K562 (cell line): ENCODE data around the gene STUB1. TPM values are rescaled to one million over a fixed set of nuclear protein-coding genes. Genes with fewer than 3 reads are reported as not detected.

Source experiments
- GTF2F1 ChIP-seq: IDR thresholded peaks from 2 replicates; pipeline ENCODE4 v1.6.1; 2011; ENCODE audit warnings: low read depth, low read length, improper control_type of control experiment
- RNF2 ChIP-seq: sonication (generic); IDR thresholded peaks from 2 replicates; pipeline ENCODE4 v1.6.1; 2016
- SMC3 ChIP-seq: conservative IDR thresholded peaks from 2 replicates; pipeline ENCODE4 v1.6.1; 2011; ENCODE audit warnings: low read depth, low read length, improper control_type of control experiment; ENCODE audit not compliant: insufficient read depth
- TEAD2 ChIP-seq: fragments of 450-650 bp; IDR thresholded peaks from 2 replicates; pipeline ENCODE4 v1.6.1; 2016; ENCODE audit warnings: missing genetic modification characterization, control low read depth, missing compliant biosample characterization
- VEZF1 ChIP-seq: fragments of 200-800 bp; sonication (Bioruptor generic); IDR thresholded peaks from 2 replicates; pipeline ENCODE4 v1.6.1; 2017; ENCODE audit warnings: missing genetic modification characterization, missing compliant biosample characterization
- ZBTB40 ChIP-seq, 2 experiments: fragments of 450-650 bp in 1 of 2; sonication (generic) in 1 of 2; formaldehyde crosslinking in 1 of 2; IDR thresholded peaks; 2 replicates each; pipeline versions ENCODE4 v1.7.1 to v1.9.0; 2016 to 2022; ENCODE audit warnings: inconsistent platforms in 1 of 2, mild to moderate bottlenecking in 1 of 2, missing genetic modification reagents in 1 of 2
- ZNF165 ChIP-seq: fragments of 250-450 bp; sonication (Bioruptor Pico); IDR thresholded peaks from 2 replicates; pipeline ENCODE4 v1.4.0; 2020; ENCODE audit warnings: borderline replicate concordance
- ZNF239 ChIP-seq: fragments of 250-450 bp; sonication (Bioruptor Pico); IDR thresholded peaks from 2 replicates; pipeline ENCODE4 v1.4.0; 2020; ENCODE audit warnings: mild to moderate bottlenecking
- ZNF551 ChIP-seq: fragments of 250-450 bp; sonication (Bioruptor Pico); IDR thresholded peaks from 2 replicates; pipeline ENCODE4 v1.5.0; 2021; ENCODE audit warnings: mild to moderate bottlenecking, moderate library complexity
- polyA plus RNA-seq, 8 experiments: library from polyadenylated mRNA; depleted of rRNA in 4 of 8; stranded (reverse) in 5 of 8; unstranded in 3 of 8; fragments of >200 nt; fragmentation: Nextera tagmentation in 2 of 8; fragmentation: Illumina TruSeq in 1 of 8; extraction: Ambion mirVana in 2 of 8; extraction: Trizol in 1 of 8; gene quantifications; 2 replicates each; pipeline versions ENCODE4 v1.2.1 to v1.2.3, GENCODE V29; 2011 to 2014; ENCODE audit warnings: inconsistent platforms in 1 of 8, missing spikeins in 1 of 8
- total RNA-seq, 7 experiments: library from RNA; depleted of rRNA in 6 of 7; stranded (reverse); fragments of >200 nt in 6 of 7; fragmentation: Illumina TruSeq in 2 of 7; extraction: Trizol in 2 of 7; gene quantifications; 2 replicates each; pipeline versions ENCODE4 v1.2.1 to v1.2.3, GENCODE V29; 2011 to 2021; ENCODE audit warnings: low replicate concordance in 1 of 7
- TF ChIP-seq, protein P1 (sequence below): sonication (generic); formaldehyde crosslinking; IDR thresholded peaks from 2 replicates; pipeline ENCODE4 v1.9.0; 2022; ENCODE audit warnings: mild to moderate bottlenecking, missing genetic modification reagents
- TF ChIP-seq, protein P2 (sequence below), 2 experiments: IDR thresholded peaks in 1 of 2; conservative IDR thresholded peaks in 1 of 2; 2 replicates each; pipeline ENCODE4 v1.6.1; 2016; ENCODE audit warnings: low read depth in 2 of 2, mild to moderate bottlenecking in 1 of 2, missing compliant biosample characterization in 1 of 2, missing genetic modification characterization in 1 of 2, moderate library complexity in 1 of 2

Gene STUB1
- total and polyA plus RNA-seq, 9 of the 15 experiments (the other 6 are each of a cell fraction or from before 2014, with no cell fraction given) = 10.6 to 251 (median 152) TPM

DNA sequence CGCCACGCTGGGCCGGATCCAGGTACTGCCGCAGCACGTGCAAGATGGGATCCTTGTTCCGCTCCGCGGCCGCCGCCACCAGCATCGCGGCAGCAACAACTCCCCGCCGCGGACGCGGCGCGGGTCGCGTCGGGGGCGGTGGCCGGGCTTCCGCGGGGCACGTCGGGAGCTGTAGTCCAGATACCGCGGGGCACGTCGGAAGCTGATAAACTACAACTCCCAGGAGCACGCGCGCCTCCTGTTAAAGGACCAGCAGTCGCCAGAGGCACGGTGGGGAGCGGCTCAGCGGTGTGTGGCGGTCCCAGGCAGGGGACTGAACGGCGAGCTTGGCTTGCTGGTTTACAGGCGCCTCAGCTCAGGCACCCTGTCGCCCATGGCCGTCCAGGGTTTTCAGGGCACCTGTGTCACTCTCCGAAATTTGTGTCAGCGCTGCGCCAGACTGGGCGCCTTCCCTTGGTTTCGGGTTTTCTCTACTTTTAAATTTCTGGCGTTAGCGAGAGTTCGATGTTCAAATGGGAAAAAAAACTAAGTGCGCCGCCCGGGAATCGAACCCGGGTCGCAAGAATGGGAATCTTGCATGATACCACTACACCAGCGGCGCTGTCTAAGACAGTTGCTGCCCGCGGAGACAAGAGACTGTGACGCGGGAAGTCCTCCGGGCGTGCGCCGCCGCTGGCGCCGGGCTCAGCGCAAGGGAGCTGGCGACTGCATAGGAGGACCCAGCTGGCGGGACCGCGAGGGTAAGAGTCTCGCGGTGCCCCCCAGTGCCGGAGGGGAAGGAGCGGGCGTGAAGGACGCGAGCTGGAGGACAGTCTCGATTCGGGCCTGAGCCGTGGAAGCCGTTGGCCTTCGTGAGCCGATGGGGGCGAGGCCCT is 43.8 kb upstream of the STUB1 start, which contains the start of gene METTL26 (continued):
- TF ChIP-seq ZBTB40 (IDR thresholded peaks at IDR 0.05) = peak; percentile 91
- TF ChIP-seq ZBTB40 (CRISPR knock-in tag; IDR thresholded peaks at IDR 0.05) = no peak
- TF ChIP-seq ZNF239 (CRISPR knock-in tag) = no peak
- TF ChIP-seq, protein P1, sequence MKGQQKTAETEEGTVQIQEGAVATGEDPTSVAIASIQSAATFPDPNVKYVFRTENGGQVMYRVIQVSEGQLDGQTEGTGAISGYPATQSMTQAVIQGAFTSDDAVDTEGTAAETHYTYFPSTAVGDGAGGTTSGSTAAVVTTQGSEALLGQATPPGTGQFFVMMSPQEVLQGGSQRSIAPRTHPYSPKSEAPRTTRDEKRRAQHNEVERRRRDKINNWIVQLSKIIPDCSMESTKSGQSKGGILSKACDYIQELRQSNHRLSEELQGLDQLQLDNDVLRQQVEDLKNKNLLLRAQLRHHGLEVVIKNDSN (CRISPR knock-in tag) = peak; percentile 62; the same call in 1 of the 2 replicates
- peak; percentile 64 for TF ChIP-seq RNF2
- no peak for TF ChIP-seq ZNF551 (CRISPR knock-in tag)
- TF ChIP-seq SMC3 = 0 out of 2 replicates have a peak, but pooled peaks have one; percentile 7
- TF ChIP-seq, protein P2, sequence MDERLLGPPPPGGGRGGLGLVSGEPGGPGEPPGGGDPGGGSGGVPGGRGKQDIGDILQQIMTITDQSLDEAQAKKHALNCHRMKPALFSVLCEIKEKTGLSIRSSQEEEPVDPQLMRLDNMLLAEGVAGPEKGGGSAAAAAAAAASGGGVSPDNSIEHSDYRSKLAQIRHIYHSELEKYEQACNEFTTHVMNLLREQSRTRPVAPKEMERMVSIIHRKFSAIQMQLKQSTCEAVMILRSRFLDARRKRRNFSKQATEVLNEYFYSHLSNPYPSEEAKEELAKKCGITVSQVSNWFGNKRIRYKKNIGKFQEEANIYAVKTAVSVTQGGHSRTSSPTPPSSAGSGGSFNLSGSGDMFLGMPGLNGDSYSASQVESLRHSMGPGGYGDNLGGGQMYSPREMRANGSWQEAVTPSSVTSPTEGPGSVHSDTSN (CRISPR knock-in tag; IDR thresholded peaks at IDR 0.05; ENCODE audit: low read depth) = no peak
- TF ChIP-seq, protein P2 (tag; conservative IDR thresholded peaks at IDR 0.05; ENCODE audit: low read depth) = no peak
- no peak for TF ChIP-seq TEAD2
- TF ChIP-seq VEZF1 (CRISPR knock-in tag) = peak; percentile 70
- TF ChIP-seq ZNF165 (CRISPR knock-in tag) = no peak
- no peak for TF ChIP-seq GTF2F1
